Duodenal mucosa (tissue), 2 donors: ENCODE data around the gene HDAC8.

Experiments used
- H3K27ac ChIP-seq: one replicate; pipeline ENCODE4 v1.7.0; 2013; ENCODE audit warnings: low read depth, low read length
- H3K27me3 ChIP-seq, 2 donors: one replicate each; pipeline ENCODE4 v1.7.0; 2013; ENCODE audit warnings: low read length in 2 of 2, control low read depth in 1 of 2; ENCODE audit not compliant: insufficient read depth in 2 of 2, control insufficient read depth in 1 of 2
- H3K36me3 ChIP-seq, 2 donors: one replicate each; pipeline ENCODE4 v1.7.0; 2013; ENCODE audit warnings: low read length in 2 of 2, control low read depth in 1 of 2; ENCODE audit not compliant: insufficient read depth in 2 of 2, control insufficient read depth in 1 of 2
- H3K4me1 ChIP-seq, 2 donors: one replicate each; pipeline ENCODE4 v1.7.0; 2013; ENCODE audit warnings: low read length in 2 of 2, control low read depth in 1 of 2; ENCODE audit not compliant: insufficient read depth in 2 of 2, control insufficient read depth in 1 of 2
- H3K4me3 ChIP-seq, 2 donors: one replicate each; pipeline ENCODE4 v1.7.0; 2013; ENCODE audit warnings: low read length in 2 of 2, low read depth in 1 of 2
- H3K9ac ChIP-seq, 2 donors: one replicate each; pipeline ENCODE4 v1.7.0; 2013; ENCODE audit warnings: low read length in 2 of 2, low read depth in 1 of 2
- H3K9me3 ChIP-seq, 2 donors: one replicate each; pipeline ENCODE4 v1.7.0; 2013; ENCODE audit warnings: low read length in 2 of 2, control low read depth in 1 of 2; ENCODE audit not compliant: control insufficient read depth in 1 of 2

The HDAC8 gene

GRCh38 chrX:72478853-72479252 lies 93.8 kb downstream of the HDAC8 start:
- no peaks in the 10 kb centered on the region for H3K9me3 ChIP-seq
- no peak overlapping the region for H3K27ac ChIP-seq
- H3K4me3 ChIP-seq, result no peak overlapping the region
- H3K4me1 ChIP-seq, result peaks cover 4 to 10% of the 10 kb centered on the region in 2 donors
- H3K36me3 ChIP-seq, result peaks cover 0 to 4% of the 10 kb centered on the region in 2 donors
- H3K27me3 ChIP-seq, result no peaks in the 10 kb centered on the region
- no peak overlapping the region for H3K9ac ChIP-seq

- H3K27ac ChIP-seq, result no peak overlapping the region
- H3K27me3 ChIP-seq, result no peaks in the 10 kb centered on the region
- H3K9ac ChIP-seq, result no peak overlapping the region
- H3K4me1 ChIP-seq, result peaks cover 4 to 10% of the 10 kb centered on the region in 2 donors
- H3K36me3 ChIP-seq, result peaks cover 0 to 3% of the 10 kb centered on the region in 2 donors
- H3K9me3 ChIP-seq, result no peaks in the 10 kb centered on the region
- H3K4me3 ChIP-seq, result no peak overlapping the region
Observed at GRCh38 chrX:72478351-72478750, 94.3 kb downstream of the HDAC8 start.

DNA sequence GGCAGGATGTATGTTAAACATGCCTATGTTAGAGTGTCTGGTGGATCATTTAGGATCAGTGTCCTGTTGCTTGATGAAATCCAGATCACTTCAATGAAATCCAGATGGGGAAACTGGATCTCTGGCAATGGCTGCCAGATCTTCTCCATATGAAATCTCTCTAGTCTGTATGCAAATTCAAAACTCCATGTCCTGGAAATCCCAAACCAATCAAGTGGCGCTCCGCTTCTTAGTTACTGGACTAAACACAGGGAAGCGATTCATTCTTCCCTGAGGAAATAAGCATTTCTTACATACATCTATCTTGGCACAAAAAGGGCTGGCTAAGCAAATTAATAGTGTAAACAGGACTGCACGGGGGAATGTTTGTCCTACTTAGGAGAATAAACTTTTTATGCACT lies 94.9 kb downstream of the HDAC8 start:
- peaks cover 4 to 10% of the 10 kb centered on the region in 2 donors for H3K4me1 ChIP-seq
- H3K4me3 ChIP-seq, result no peak overlapping the region
- no peak overlapping the region for H3K27ac ChIP-seq
- no peak overlapping the region for H3K9ac ChIP-seq
- H3K36me3 ChIP-seq, result no peaks in the 10 kb centered on the region
- H3K27me3 ChIP-seq, result no peaks in the 10 kb centered on the region
- no peaks in the 10 kb centered on the region for H3K9me3 ChIP-seq

- no peaks in the 10 kb centered on the region for H3K9me3 ChIP-seq
- no peak overlapping the region for H3K27ac ChIP-seq
- H3K4me1 ChIP-seq, result peaks cover 4 to 10% of the 10 kb centered on the region in 2 donors
- H3K4me3 ChIP-seq, result no peak overlapping the region
- no peaks in the 10 kb centered on the region for H3K36me3 ChIP-seq
- no peak overlapping the region for H3K9ac ChIP-seq
- no peaks in the 10 kb centered on the region for H3K27me3 ChIP-seq
Observed at GRCh38 chrX:72477376-72477775, 95.3 kb downstream of the HDAC8 start.

DNA sequence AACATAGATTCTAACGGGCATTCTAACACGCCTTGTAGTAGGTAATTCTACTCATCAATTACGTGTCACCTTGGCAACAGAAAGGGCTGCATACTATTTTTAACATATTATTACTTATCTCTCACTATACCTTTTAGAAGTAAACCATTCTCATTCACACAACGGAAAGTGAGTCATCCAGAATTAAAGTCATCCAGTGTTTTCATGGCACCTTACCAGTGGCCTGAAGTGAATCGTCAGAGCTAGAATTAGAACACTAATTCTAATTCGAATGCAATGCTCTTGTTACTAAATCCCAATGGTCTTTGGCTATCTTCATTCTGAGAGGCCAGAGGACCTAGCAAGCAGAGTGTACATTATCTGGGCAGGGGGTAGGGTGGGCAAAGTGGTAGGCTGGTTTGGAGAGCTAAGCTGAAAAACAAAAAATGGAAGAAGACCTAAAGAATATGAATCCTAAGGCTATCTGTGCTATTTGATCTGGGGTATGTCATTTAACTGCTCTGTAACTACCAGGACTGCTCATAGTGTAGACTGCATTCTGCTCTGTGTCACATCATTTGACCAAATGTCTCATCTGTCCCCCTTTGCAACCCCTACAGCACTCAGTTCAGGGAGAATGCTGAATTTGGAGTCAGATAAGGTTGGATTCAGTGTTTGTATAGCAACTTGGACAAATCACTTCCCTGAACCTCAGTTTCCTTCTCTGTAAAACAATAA lies 96.5 kb downstream of the HDAC8 start:
- Histone ChIP-seq H3K27me3 (no peaks in the 10 kb centered on the region), H3K4me1 (peaks cover 4 to 10% of the 10 kb centered on the region in 2 donors), H3K4me3 (no peak overlapping the region), H3K36me3 (no peaks in the 10 kb centered on the region), H3K27ac (no peak overlapping the region), H3K9me3 (no peaks in the 10 kb centered on the region), H3K9ac (no peak overlapping the region)

- Histone ChIP-seq H3K4me1 (peaks cover 4 to 10% of the 10 kb centered on the region in 2 donors), H3K9ac (no peak overlapping the region), H3K36me3 (no peaks in the 10 kb centered on the region), H3K4me3 (no peak overlapping the region), H3K27me3 (no peaks in the 10 kb centered on the region), H3K9me3 (no peaks in the 10 kb centered on the region), H3K27ac (no peak overlapping the region)
Observed at GRCh38 chrX:72475338-72475737, 97.3 kb downstream of the HDAC8 start.

GRCh38 chrX:72470532-72471223 lies 102.0 kb downstream of the HDAC8 start:
- Histone ChIP-seq H3K4me3 (no peak overlapping the region), H3K9ac (no peak overlapping the region), H3K9me3 (no peaks in the 10 kb centered on the region), H3K27me3 (no peaks in the 10 kb centered on the region), H3K36me3 (no peaks in the 10 kb centered on the region), H3K4me1 (no peaks in the 10 kb centered on the region), H3K27ac (no peak overlapping the region)

GRCh38 chrX:72470117-72470516 lies 102.5 kb downstream of the HDAC8 start:
- Histone ChIP-seq H3K9me3 (no peaks in the 10 kb centered on the region), H3K9ac (no peak overlapping the region), H3K27ac (no peak overlapping the region), H3K4me3 (no peak overlapping the region), H3K4me1 (no peaks in the 10 kb centered on the region), H3K36me3 (no peaks in the 10 kb centered on the region), H3K27me3 (no peaks in the 10 kb centered on the region)

DNA sequence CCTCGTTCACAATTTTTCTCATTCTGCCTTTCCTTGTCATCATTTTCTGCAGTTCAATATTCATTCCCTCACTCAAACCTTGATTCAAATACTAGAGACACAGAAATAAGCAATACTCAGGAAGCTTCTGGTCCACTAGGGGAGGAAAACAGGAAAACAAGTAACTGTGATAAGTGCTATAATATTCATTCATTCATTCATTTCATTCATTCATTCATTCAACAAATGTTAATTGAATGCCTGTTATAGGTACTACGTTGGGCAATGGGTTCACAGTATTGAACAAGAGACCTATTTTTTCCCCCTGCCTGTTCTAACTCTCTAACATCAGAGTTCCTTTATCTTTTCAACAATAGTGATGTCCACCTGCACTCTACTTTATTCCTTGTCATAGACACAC lies 104.0 kb downstream of the HDAC8 start:
- H3K9me3 ChIP-seq, result no peaks in the 10 kb centered on the region
- H3K36me3 ChIP-seq, result no peaks in the 10 kb centered on the region
- H3K4me3 ChIP-seq, result no peak overlapping the region
- no peak overlapping the region for H3K9ac ChIP-seq
- H3K27ac ChIP-seq, result no peak overlapping the region
- H3K27me3 ChIP-seq, result no peaks in the 10 kb centered on the region
- no peaks in the 10 kb centered on the region for H3K4me1 ChIP-seq

- no peaks in the 10 kb centered on the region for H3K27me3 ChIP-seq
- no peaks in the 10 kb centered on the region for H3K36me3 ChIP-seq
- no peaks in the 10 kb centered on the region for H3K9me3 ChIP-seq
- H3K4me1 ChIP-seq, result no peaks in the 10 kb centered on the region
- no peak overlapping the region for H3K9ac ChIP-seq
- no peak overlapping the region for H3K4me3 ChIP-seq
- no peak overlapping the region for H3K27ac ChIP-seq
Observed at GRCh38 chrX:72467135-72467534, 105.5 kb downstream of the HDAC8 start.
